AG09319 (cell line): ENCODE results near the gene SLC1A7.

Experiments used
- DNase-seq: peaks from one replicate; pipeline ENCODE4 v3.0.0-alpha.2; 2010; ENCODE audit warnings: low read depth; ENCODE audit errors: extremely low read depth
- CTCF ChIP-seq: IDR thresholded peaks from 2 replicates; pipeline ENCODE4 v1.5.1; 2011; ENCODE audit warnings: low read depth, mild to moderate bottlenecking, inconsistent platforms, low read length, moderate library complexity

Gene SLC1A7

GRCh38 chr1:53069265-53069662 lies 73.2 kb downstream of the SLC1A7 start:
- DNase-seq: no peak
- TF ChIP-seq CTCF: no peak

- DNase-seq: no peak
- TF ChIP-seq CTCF: no peak
Measured at GRCh38 chr1:53068314-53069099, 73.9 kb downstream of the SLC1A7 start.

- no peak for TF ChIP-seq CTCF
- DNase-seq: no peak
Measured at GRCh38 chr1:53067886-53068285, 74.6 kb downstream of the SLC1A7 start.

- TF ChIP-seq CTCF: no peak
- DNase-seq: no peak
Measured at GRCh38 chr1:53066891-53067738, 75.3 kb downstream of the SLC1A7 start.

GRCh38 chr1:53066488-53066887 lies 76.0 kb downstream of the SLC1A7 start:
- no peak for DNase-seq
- no peak for TF ChIP-seq CTCF

GRCh38 chr1:53065391-53065790 lies 77.0 kb downstream of the SLC1A7 start:
- DNase-seq: no peak
- no peak for TF ChIP-seq CTCF
